ENCODE results near the gene LRMDA.
A peak's percentile ranks its signal among the peaks of the same experiment; 100 is the strongest.

Gene LRMDA

DNA sequence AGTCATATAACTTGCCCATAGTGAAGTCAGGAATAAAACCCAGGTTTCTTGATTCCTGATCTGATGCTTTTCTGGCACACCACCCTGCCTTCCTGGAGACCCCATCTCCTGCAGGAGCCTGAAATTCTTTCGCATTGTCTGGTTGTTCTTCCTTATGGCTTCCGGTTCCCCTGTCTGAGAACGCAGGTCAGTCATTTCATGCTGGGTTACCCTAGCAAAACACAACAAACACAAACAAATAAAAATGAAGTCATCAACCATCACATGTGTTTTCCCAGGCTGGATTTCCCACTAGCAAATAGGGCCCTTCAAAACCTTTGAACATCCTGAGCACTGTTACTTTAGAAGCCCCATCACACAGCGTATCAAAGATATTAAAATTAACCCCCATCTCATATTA lies 569.6 kb downstream of the LRMDA start:
- TF ChIP-seq, protein P1, sequence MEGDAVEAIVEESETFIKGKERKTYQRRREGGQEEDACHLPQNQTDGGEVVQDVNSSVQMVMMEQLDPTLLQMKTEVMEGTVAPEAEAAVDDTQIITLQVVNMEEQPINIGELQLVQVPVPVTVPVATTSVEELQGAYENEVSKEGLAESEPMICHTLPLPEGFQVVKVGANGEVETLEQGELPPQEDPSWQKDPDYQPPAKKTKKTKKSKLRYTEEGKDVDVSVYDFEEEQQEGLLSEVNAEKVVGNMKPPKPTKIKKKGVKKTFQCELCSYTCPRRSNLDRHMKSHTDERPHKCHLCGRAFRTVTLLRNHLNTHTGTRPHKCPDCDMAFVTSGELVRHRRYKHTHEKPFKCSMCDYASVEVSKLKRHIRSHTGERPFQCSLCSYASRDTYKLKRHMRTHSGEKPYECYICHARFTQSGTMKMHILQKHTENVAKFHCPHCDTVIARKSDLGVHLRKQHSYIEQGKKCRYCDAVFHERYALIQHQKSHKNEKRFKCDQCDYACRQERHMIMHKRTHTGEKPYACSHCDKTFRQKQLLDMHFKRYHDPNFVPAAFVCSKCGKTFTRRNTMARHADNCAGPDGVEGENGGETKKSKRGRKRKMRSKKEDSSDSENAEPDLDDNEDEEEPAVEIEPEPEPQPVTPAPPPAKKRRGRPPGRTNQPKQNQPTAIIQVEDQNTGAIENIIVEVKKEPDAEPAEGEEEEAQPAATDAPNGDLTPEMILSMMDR (conservative IDR thresholded peaks at IDR 0.05; ENCODE audit: low read length): no peak
- peak; percentile 16 for DNase-seq (ENCODE audit: low read depth)
- no peak overlapping the region for H3K4me3 ChIP-seq (ENCODE audit: low read length)

DNA sequence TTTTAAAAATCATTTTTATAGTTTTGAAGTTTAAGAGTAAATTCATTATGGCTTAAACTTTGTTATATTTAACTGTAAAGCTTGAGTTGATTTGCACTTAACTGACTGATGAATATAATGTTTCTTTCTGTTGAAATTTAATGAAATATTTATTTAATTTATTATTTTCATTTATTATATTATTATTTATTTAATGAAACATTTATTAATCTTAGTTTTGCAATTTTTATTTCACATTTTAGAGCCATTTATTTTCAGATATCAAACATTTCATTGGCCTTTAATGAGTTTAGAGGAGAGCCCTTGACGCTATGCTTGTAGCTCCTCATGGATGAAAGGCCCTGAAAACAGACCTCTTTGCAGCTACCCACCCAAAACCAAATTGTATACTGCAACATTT lies 570.0 kb downstream of the LRMDA start:
- H3K4me3 ChIP-seq (ENCODE audit: low read length): no peak overlapping the region
- TF ChIP-seq, protein P1 (conservative IDR thresholded peaks at IDR 0.05; ENCODE audit: low read length): no peak
- DNase-seq (ENCODE audit: low read depth): no peak

- no peak for DNase-seq (ENCODE audit: low read depth)
- TF ChIP-seq, protein P1 (conservative IDR thresholded peaks at IDR 0.05; ENCODE audit: low read length): no peak
- no peak overlapping the region for H3K4me3 ChIP-seq (ENCODE audit: low read length)
Observed at GRCh38 chr10:76002262-76002854, 570.9 kb downstream of the LRMDA start.

GRCh38 chr10:76007667-76008181 lies 576.3 kb downstream of the LRMDA start:
- TF ChIP-seq, protein P1 (conservative IDR thresholded peaks at IDR 0.05; ENCODE audit: low read length): no peak
- DNase-seq (ENCODE audit: low read depth): no peak
- H3K4me3 ChIP-seq (ENCODE audit: low read length): no peak overlapping the region

DNA sequence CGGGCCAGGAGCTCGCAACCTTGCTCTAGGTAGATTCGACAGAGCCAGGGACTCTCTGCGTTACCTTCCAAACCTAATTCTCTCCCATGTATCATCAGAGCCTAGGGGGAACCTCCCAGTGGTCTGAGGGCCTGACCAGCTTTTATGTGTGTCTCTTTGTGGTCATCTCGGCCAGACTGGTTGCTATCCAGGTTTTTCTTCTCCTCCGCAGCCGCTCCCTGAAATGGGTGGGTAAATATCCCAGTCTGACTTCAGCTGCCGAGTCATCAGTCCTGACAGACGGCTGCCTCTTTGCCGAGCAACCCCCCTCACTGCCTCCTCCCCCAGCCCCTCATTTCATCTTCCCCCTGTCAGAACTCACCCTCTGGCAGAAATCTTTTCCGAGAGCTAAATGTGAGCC lies 578.1 kb downstream of the LRMDA start:
- TF ChIP-seq, protein P1 (conservative IDR thresholded peaks at IDR 0.05; ENCODE audit: low read length): no peak
- no peak overlapping the region for H3K4me3 ChIP-seq (ENCODE audit: low read length)
- DNase-seq (ENCODE audit: low read depth): no peak

DNA sequence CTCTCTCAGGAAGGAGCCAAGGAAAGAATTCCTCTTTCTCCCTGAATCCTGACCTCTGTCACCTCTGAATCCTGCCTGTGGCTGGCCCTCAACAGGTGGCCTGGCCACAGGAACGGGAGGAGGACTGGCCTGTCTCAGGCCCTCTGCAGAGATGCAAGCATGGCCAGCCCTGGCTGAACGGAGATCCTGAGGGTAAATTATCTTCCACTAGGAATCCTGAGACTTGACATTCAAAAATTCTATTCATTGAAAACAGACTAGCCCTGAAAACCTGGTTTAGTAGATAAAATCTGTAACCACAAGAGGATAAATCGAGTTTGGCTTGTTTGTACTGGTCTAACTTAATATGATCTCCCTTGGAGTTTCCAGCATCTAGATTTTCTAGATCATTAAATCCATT lies 579.3 kb downstream of the LRMDA start:
- H3K4me3 ChIP-seq (ENCODE audit: low read length): no peak overlapping the region
- DNase-seq (ENCODE audit: low read depth): no peak
- TF ChIP-seq, protein P1 (conservative IDR thresholded peaks at IDR 0.05; ENCODE audit: low read length): no peak

GRCh38 chr10:76012716-76013327 lies 581.4 kb downstream of the LRMDA start:
- DNase-seq (ENCODE audit: low read depth): no peak
- H3K4me3 ChIP-seq (ENCODE audit: low read length): no peak overlapping the region
- TF ChIP-seq, protein P1 (conservative IDR thresholded peaks at IDR 0.05; ENCODE audit: low read length): no peak

Data from AG10803 (cell line).